Kidney (tissue), 14 donors: ENCODE results near the gene TMEM61. TPM values are rescaled to one million over a fixed set of nuclear protein-coding genes. Genes with fewer than 3 reads are reported as not detected.
A peak's percentile ranks its signal among the peaks of the same experiment; 100 is the strongest.

Source experiments
- DNase-seq, 5 donors: peaks; one replicate each; pipeline ENCODE4 v3.0.0-alpha.2; 2013 to 2020
- FAIRE-seq: peaks from 2 replicates; lab custom pipeline; 2012; peaks lifted over from hg19 to GRCh38; lab: Jason Lieb, UNC
- H3K27ac ChIP-seq, 2 donors: one replicate each; pipeline ENCODE4 v1.7.0; 2013; ENCODE audit warnings: low read depth in 2 of 2, low read length in 2 of 2, inconsistent platforms in 1 of 2
- H3K27me3 ChIP-seq: one replicate; pipeline ENCODE4 v1.7.1; 2013; ENCODE audit warnings: low read length, inconsistent platforms; ENCODE audit not compliant: control insufficient read depth, insufficient read depth
- H3K36me3 ChIP-seq, 3 donors: one replicate each; pipeline versions ENCODE4 v1.7.0 to v1.7.1; 2013; ENCODE audit warnings: low read length in 3 of 3, control low read depth in 1 of 3, inconsistent platforms in 1 of 3; ENCODE audit not compliant: insufficient read depth in 3 of 3, control insufficient read depth in 2 of 3
- H3K4me1 ChIP-seq, 3 donors: one replicate each; pipeline versions ENCODE4 v1.7.0 to v1.7.1; 2013; ENCODE audit warnings: low read length in 3 of 3, inconsistent platforms in 1 of 3, low read depth in 1 of 3; ENCODE audit not compliant: control insufficient read depth in 2 of 3, insufficient read depth in 2 of 3
- H3K4me3 ChIP-seq, 3 donors: one replicate each; pipeline versions ENCODE4 v1.7.0 to v1.8.1; 2013; ENCODE audit warnings: low read length in 3 of 3, control low read depth in 1 of 3, inconsistent platforms in 1 of 3
- H3K9ac ChIP-seq, 3 donors: one replicate each; pipeline versions ENCODE4 v1.7.0 to v1.7.1; 2013; ENCODE audit warnings: low read length in 3 of 3, control low read depth in 1 of 3, inconsistent platforms in 1 of 3
- H3K9me3 ChIP-seq, 3 donors: one replicate each; pipeline versions ENCODE4 v1.7.0 to v1.7.1; 2013; ENCODE audit warnings: low read length in 3 of 3, control low read depth in 1 of 3, inconsistent platforms in 1 of 3; ENCODE audit not compliant: control insufficient read depth in 2 of 3, insufficient read depth in 1 of 3
- CTCF ChIP-seq: IDR thresholded peaks from 3 replicates; pipeline ENCODE4 v1.5.1; 2012; ENCODE audit warnings: mild to moderate bottlenecking, moderate library complexity, borderline replicate concordance; ENCODE audit not compliant: insufficient read depth; ENCODE audit errors: extremely low read depth
- intact Hi-C: fragments of 100-400 bp; cut with DNase I; formaldehyde crosslinking; loops from one replicate; pipeline ENCODE4 v1.11.1; 2022
- polyA plus RNA-seq: library from polyadenylated mRNA; stranded (reverse); fragments of 350-450 nt; fragmentation: Illumina TruSeq; extraction: RNeasy Lipid Tissue Mini Kit (QIAGEN cat#74804); gene quantifications from one replicate; pipeline ENCODE4 v1.2.3, GENCODE V29; 2014; ENCODE audit warnings: low read depth, low replicate concordance; ENCODE audit not compliant: insufficient read depth
- total RNA-seq: library from RNA; stranded (reverse); fragmentation: NEBNext Ultra II Directional; extraction: Animal tissue kit (Norgen Biotek cat#: 25700); gene quantifications from one replicate; pipeline ENCODE4 v1.2.1, GENCODE V29; 2021
- donor health status: control.
- donor health status: control.
- donor health status: control.
- donor health status: control.
- donor health status: control.
- donor health status: DM: yes; HTN: yes; CAD: no.
- donor health status: Normal renal cell carcinoma (clear cell type).

The TMEM61 gene
- total and polyA plus RNA-seq, 2 donors from 2014 or later = 7.0 to 42.7 TPM

- H3K9ac ChIP-seq = no peak overlapping the region
- no peaks in the 10 kb centered on the region for H3K36me3 ChIP-seq
- H3K4me3 ChIP-seq = no peak overlapping the region
- DNase-seq (peak in 4 of 5 donors; percentile 50 to 73 (median 56)), FAIRE-seq (no peak)
- intact Hi-C loops = no loop called here
- no peaks in the 10 kb centered on the region for H3K9me3 ChIP-seq
- peaks cover 0 to 4% (median 0%) of the 10 kb centered on the region in 3 donors for H3K4me1 ChIP-seq
- TF ChIP-seq CTCF = no peak
- H3K27me3 ChIP-seq = no peaks in the 10 kb centered on the region
- H3K27ac ChIP-seq = no peak overlapping the region
Observed at GRCh38 chr1:54986025-54986424, 5.6 kb downstream of the TMEM61 start.

GRCh38 chr1:54986533-54986932, 6.1 kb downstream of the TMEM61 start:
- Histone ChIP-seq H3K4me3 (no peak overlapping the region), H3K27ac (no peak overlapping the region), H3K27me3 (no peaks in the 10 kb centered on the region), H3K4me1 (peaks cover 0 to 4% (median 0%) of the 10 kb centered on the region in 3 donors), H3K36me3 (no peaks in the 10 kb centered on the region), H3K9ac (no peak overlapping the region), H3K9me3 (no peaks in the 10 kb centered on the region)
- DNase-seq (peak in 1 of 5 donors; percentile 20), FAIRE-seq (no peak)
- no peak for TF ChIP-seq CTCF
- intact Hi-C loops = no loop called here

GRCh38 chr1:54987427-54987826, 7.0 kb downstream of the TMEM61 start:
- FAIRE-seq (no peak), DNase-seq (peak in 2 of 5 donors; percentile 30)
- no peak for TF ChIP-seq CTCF
- intact Hi-C loops = no loop called here
- Histone ChIP-seq H3K4me3 (no peak overlapping the region), H3K27ac (no peak overlapping the region), H3K36me3 (no peaks in the 10 kb centered on the region), H3K9me3 (no peaks in the 10 kb centered on the region), H3K4me1 (no peaks in the 10 kb centered on the region), H3K9ac (no peak overlapping the region), H3K27me3 (no peaks in the 10 kb centered on the region)
